Glomerular visceral epithelial cell (primary cell): ENCODE measurements around the gene DAPL1.
"Not testable (repeated sequence)": the region's sequence is repeated elsewhere in the genome, so short reads cannot be mapped to it uniquely, and the experiment has no call there.

Source experiments
- DNase-seq: peaks from one replicate; pipeline ENCODE4 v3.0.0-alpha.2; 2016; ENCODE audit errors: extremely low spot score

Gene DAPL1

GRCh38 chr2:158822193-158822592 is 27.1 kb downstream of the DAPL1 start:
- no peak for DNase-seq

GRCh38 chr2:158823486-158824237 is 28.5 kb downstream of the DAPL1 start:
- DNase-seq, result no peak

DNA sequence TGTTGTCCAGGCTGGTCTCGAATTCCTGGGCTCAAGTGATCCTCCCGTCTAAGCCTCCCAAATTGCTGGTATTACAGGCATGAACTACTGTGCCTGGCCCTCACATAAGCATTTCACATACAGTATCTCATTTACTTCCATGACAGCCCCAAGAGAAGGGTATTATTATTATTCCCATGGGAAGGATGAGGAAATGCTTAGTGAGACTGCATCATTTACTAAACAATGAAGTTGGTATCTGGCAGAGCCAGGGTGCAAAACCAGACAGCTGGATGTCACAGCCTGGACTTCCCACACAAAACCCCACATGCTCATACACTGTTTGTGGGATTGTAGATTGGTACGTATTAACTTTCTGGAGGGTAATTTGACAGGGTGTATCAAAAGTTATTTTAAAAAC is 29.9 kb downstream of the DAPL1 start:
- no peak for DNase-seq

DNA sequence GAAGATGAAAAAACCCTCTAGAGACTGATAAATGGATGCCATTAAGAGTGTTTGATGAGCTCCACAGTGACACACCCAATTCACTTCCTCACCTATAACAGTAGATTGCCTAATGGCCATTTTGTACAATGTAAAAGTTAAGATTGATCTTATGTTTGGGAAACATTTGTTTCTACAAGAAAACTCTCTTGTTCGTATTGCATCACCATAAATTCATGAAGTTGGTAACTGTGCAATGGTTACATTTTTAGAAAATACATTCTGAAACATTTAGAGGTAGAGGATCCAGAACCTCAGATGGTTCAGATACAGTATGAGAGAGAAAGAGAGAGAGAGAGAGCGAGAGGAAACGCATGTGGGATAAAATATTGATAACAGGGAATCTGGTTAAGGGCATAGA is 31.8 kb downstream of the DAPL1 start:
- no peak for DNase-seq

DNA sequence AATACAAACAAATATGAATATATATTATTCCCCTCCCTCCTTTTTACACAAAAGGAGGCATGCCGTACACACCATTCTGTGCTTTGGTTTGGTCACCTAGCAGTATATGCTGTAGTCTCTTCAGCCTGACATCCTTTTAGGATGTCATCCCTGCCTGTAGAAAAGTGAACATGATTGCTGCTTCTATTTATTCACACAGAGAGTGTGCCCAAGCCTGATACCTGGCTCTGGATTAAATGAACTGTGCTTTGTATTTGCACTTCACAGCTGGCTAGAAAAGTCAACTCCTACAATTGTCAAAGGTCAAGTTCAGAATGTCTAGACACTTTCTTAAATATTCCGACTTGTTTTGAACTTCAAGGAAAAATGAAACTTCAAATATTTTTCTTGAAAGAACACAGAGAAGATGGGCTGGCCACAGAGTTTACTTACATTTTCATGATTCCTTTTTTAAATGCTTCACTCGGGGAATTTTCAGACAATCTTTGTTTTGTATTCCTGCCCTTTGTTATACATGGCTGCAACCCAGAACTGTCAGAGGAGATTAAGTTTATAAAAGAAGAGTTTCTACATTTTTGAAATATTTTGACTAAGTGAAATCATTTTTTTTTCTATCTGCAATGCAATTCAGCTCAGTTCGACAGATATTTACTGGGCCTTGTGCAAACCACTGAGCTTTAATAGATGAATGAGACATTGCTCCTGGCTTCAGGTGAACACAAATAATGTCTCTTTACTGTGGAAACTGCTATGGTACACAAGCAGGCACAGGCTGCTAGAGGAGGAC is 33.5 kb downstream of the DAPL1 start:
- DNase-seq, result no peak

GRCh38 chr2:158829167-158829566 is 34.0 kb downstream of the DAPL1 start:
- DNase-seq, result no peak

- no peak for DNase-seq
Measured at GRCh38 chr2:158830201-158830600, 35.1 kb downstream of the DAPL1 start.

DNA sequence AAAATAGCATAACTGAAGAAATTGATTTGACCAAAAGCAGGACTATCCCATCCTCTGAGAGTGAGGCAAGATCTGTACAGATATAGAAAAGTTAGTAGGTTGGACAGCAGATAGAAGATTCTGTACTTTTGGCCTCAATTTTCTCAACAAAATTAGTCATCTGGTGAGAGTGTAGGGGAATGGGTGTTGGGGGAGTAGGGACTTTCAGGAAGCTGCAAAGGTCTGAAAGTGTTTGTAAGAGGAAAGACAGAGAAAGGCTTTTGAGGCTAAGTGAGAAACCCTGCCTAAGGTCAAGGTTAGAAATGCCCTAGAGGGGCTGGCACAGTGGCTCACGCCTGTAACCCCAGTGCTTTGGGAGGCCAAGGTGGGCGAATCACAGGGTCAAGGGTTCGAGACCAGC is 40.3 kb downstream of the DAPL1 start:
- DNase-seq, result no peak

DNA sequence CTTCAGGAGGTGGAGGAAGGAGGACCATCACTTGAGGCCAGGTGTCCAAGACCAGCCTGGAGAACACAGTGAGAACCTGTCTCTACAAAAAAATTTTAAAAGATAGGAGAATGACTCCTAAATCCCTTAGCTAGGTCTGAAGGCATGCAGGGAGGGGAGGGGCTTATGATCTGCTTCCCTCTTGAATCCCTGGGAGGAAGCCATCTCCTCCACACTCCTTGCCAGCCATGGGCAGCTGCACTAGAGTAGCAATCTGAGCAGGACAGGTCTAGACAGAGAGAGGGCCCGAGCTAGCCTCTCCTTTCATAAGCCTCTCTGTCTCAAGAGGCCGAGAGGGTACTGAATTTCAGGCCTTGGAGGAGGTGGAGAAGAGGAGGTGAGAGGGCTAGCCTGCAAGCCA is 42.5 kb downstream of the DAPL1 start:
- DNase-seq, result no peak

GRCh38 chr2:158841850-158842249 is 46.7 kb downstream of the DAPL1 start:
- DNase-seq, result no peak

DNA sequence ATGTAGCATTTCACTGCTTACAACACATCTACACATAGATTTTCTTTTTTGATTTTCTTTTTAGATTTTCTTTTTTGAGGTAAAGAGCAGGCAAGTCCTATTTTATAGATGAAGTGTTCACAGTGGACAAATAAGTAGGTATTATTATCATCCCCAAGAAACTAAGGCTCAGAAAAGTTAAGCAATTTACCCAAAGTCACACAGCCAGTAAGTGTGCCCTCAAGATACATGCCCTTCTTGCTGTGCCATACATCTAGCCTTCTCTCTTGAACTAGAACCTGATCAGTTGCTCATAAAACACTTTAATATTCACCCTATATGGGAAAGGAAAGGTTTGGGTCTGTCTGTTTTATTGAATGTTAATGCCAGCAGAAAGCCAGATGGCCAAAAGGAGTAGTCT is 50.3 kb downstream of the DAPL1 start:
- no peak for DNase-seq

- no peak for DNase-seq
Measured at GRCh38 chr2:158845859-158846258, 50.7 kb downstream of the DAPL1 start.

GRCh38 chr2:158847526-158847925 is 52.4 kb downstream of the DAPL1 start:
- not testable (repeated sequence) for DNase-seq

DNA sequence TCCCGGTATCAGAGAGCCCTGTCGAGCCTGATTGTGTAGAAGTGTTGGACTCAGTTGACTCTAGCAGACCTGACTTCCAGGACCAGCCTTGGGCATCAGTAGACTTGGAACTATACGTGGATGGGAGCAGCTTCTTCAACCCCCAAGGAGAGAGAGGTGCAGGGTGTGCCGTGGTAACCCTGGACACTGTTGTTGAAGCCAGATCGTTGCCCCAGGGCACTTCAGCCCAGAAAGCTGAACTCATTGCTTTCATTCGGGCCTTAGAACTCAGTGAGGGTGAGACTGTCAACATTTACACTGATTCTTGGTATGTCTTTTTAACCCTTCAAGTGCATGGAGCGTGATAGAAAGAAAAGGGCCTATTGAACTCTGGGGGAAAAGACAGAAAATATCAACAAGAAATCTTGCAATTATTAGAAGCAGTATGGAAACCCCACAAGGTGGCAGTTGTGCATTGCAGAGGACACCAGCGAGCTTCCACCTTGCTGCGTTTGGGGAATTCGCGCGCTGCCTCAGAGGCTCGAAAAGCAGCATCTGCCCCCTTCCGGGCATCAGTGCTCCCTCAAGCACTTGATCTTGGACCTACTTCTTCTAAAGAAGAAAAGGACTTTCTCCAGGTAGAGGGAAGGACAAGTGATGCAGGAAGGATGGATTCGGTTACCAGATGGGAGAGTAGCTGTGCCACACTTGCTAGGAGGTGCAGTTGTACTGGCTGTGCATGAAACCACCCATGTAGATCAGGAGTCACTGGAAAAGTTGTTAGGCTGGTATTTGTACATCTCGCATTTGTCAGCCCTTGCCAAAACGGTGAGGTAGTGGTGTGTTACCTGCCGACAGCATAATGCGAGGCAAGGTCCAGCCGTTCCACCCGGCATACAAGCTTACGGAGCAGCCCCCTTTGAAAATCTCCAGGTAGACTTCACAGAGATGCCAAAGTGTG is 53.2 kb downstream of the DAPL1 start:
- DNase-seq, result not testable (repeated sequence)

DNA sequence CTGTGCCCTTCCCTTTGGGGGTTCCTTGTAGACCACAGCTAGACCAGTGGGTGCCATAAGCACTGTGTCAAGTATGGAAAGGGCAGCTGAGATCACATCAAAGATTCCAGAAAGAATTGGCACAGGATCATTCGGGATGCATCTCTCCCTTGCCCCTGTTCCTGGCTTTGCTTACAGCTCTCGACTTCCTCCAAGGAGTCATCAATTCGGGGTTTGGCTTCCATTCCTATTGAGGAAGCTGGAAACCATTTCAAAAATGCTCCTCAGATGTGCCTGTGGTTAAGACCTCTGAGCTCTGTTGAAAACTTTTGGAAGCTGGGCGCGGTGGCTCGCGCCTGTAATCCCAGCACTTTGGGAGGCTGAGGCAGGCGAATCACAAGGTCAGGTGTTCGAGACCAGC is 65.1 kb downstream of the DAPL1 start:
- DNase-seq, result not testable (repeated sequence)

- DNase-seq, result not testable (repeated sequence)
Measured at GRCh38 chr2:158861626-158862025, 66.5 kb downstream of the DAPL1 start.

GRCh38 chr2:158865469-158865868 is 70.4 kb downstream of the DAPL1 start:
- not testable (repeated sequence) for DNase-seq
